Measurements from ENCODE around the gene VWA5B2.

The VWA5B2 gene

GRCh38 chr3:184223946-184224345 lies 5.4 kb upstream of the VWA5B2 start:
- no peak for DNase-seq (ENCODE audit: low read depth in 2 of 3, low spot score in 1 of 3)

DNA sequence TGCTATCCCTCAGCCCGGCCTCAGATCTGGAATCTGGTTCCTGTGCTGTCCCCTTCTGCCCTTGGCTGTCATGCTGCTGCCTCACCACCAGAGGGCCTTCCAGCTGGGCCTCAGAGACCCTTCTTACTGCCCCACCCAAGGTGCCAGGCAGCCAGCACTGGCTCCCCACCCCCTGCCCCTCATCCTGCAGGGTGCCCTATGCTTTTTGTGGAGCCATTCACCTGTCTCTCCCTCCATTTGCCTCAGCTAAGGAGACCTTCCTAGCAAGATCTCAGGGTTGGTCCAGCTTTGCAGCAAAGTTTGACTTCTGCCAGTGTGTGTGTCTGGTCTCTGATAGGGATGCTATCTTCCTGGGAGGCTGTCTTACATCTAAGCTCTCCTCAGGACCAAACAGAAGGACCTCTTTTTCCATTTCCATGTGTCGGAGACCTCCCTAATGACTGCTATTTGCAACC lies 1.9 kb upstream of the VWA5B2 start:
- peak in 2 of 3 donors; percentile 45 to 51 for DNase-seq (ENCODE audit: low read depth in 2 of 3, low spot score in 1 of 3)

- no peak for DNase-seq (ENCODE audit: low read depth in 2 of 3, low spot score in 1 of 3)
Observed at GRCh38 chr3:184228376-184229137, 828 bp upstream of the VWA5B2 start.

DNA sequence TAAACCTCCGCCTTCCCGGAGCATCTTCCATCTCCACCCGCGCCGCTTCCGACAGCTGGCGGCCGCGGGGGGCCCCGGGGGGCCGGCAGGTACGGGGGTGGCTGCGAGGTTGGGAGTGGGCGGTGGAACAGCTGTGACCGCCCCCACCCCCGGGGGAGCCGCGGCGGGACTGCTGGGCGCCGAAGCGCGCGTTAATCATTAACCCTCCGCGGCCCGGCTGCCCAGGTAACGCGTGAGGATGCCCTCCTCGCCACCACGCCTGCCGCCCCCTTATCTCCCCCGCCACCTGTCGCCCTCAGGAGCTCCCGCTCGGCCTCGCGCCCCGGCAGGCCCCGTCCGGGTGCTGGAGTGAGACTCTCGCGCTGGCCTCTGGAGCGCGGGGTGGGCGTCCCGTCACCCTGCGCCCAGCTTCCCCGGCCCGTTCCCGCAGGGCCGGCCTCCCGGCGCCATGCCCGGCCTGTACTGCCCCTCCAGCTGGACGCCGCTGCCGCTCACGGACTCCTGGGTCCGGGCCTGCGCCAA lies 757 bp downstream of the VWA5B2 start:
- no peak for DNase-seq (ENCODE audit: low read depth in 2 of 3, low spot score in 1 of 3)

GRCh38 chr3:184230603-184231528 lies 1.5 kb downstream of the VWA5B2 start:
- no peak for DNase-seq (ENCODE audit: low read depth in 2 of 3, low spot score in 1 of 3)

GRCh38 chr3:184231671-184232070 lies 2.3 kb downstream of the VWA5B2 start:
- no peak for DNase-seq (ENCODE audit: low read depth in 2 of 3, low spot score in 1 of 3)

- DNase-seq (ENCODE audit: low read depth in 2 of 3, low spot score in 1 of 3), result no peak
Observed at GRCh38 chr3:184233127-184233843, 3.9 kb downstream of the VWA5B2 start.

DNA sequence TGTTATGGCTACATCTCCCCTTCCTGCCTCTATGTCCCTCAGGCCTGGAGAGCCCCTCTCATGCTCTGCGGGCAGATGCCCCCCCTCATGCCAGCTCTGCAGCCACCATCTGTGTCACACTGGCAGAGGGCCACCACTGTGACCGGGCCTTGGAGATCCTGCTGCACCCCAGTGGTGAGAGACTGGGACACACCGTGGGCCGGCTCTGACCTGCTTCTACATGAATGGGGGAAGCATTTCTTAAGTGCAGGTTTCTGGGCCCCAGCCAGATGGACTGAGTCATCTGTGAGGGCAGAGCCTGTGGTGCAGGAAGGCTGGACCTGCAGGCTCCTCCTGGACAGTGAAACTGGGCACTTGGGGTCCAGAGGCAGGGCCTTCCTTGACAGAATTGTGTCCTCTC lies 4.8 kb downstream of the VWA5B2 start:
- no peak for DNase-seq (ENCODE audit: low read depth in 2 of 3, low spot score in 1 of 3)

GRCh38 chr3:184234671-184235380 lies 5.4 kb downstream of the VWA5B2 start:
- no peak for DNase-seq (ENCODE audit: low read depth in 2 of 3, low spot score in 1 of 3)

DNA sequence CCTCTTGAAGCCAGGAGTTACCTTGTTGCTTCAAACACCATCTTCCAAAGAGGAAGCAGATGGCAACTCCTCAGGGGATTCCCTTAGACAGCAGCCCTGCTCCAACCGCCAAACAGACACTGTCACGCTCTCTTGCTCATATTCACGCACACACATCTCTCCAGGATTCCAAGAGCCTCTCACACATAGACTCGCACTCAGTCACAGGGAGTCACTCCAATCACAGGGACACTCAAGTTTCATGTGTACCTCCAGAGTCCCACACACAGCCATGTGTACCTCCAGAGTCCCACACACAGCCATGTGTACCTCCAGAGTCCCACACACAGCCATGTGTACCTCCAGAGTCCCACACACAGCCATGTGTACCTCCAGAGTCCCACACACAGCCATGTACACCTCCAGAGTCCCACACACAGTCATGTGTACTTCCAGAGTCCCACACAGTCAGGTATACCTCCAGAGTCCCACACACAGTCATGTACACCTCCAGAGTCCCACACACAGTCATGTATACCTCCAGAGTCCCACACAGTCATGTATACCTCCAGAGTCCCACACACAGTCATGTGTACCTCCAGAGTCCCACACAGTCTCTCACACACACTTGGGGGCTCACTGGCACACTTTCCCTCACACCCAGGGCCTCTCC lies 6.1 kb downstream of the VWA5B2 start:
- no peak for DNase-seq (ENCODE audit: low read depth in 2 of 3, low spot score in 1 of 3)

GRCh38 chr3:184236033-184236410 lies 6.6 kb downstream of the VWA5B2 start:
- no peak for DNase-seq (ENCODE audit: low read depth in 2 of 3, low spot score in 1 of 3)

- no peak for DNase-seq (ENCODE audit: low read depth in 2 of 3, low spot score in 1 of 3)
Observed at GRCh38 chr3:184236636-184237035, 7.3 kb downstream of the VWA5B2 start.

GRCh38 chr3:184237211-184237610 lies 7.8 kb downstream of the VWA5B2 start:
- no peak for DNase-seq (ENCODE audit: low read depth in 2 of 3, low spot score in 1 of 3)

DNA sequence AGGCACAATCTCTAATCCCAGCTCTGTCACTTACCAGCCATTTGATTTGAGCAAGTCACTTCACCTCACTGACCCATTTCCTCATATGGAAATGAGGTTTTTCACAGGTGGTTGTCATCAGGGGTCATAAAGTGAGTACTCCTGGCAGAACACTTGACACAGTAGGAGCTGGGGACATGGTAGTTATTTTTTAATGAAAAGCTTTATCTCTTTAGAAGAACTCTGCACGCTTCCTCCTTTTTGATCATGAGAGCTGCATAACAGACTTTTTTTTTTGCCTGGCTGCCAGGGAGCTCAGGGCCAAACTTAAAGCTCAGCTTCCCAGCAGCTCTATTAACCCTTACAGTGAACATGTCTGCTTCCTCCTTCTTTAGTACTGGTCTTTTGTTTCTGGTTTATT lies 8.4 kb downstream of the VWA5B2 start:
- no peak for DNase-seq (ENCODE audit: low read depth in 2 of 3, low spot score in 1 of 3)

DNA sequence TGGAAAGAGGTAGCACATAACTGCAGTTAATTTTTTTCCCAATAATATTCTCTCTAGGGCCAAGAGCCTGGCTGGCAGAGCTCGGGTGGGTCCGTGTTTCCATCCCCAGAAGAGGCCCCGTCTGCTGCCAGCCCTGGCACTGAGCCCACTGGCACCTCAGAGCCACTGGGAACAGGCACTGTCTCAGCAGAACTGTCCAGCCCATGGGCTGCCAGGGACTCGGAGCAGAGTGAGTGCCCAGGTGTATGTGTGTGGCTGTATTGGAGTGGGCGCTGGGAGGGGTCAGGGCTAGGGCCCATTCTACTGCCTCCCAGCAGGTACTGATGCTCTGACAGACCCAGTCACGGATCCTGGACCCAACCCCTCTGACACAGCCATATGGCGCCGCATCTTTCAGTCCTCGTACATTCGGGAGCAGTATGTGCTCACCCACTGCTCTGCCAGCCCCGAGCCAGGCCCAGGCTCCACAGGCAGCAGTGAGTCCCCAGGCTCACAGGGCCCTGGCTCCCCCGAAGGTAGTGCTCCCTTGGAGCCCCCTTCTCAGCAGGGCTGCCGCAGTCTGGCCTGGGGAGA lies 8.9 kb downstream of the VWA5B2 start:
- no peak for DNase-seq (ENCODE audit: low read depth in 2 of 3, low spot score in 1 of 3)

GRCh38 chr3:184239221-184239620 lies 9.8 kb downstream of the VWA5B2 start:
- DNase-seq (ENCODE audit: low read depth in 2 of 3, low spot score in 1 of 3), result no peak

- DNase-seq (ENCODE audit: low read depth in 2 of 3, low spot score in 1 of 3), result no peak
Observed at GRCh38 chr3:184239708-184240107, 10.3 kb downstream of the VWA5B2 start.

DNA sequence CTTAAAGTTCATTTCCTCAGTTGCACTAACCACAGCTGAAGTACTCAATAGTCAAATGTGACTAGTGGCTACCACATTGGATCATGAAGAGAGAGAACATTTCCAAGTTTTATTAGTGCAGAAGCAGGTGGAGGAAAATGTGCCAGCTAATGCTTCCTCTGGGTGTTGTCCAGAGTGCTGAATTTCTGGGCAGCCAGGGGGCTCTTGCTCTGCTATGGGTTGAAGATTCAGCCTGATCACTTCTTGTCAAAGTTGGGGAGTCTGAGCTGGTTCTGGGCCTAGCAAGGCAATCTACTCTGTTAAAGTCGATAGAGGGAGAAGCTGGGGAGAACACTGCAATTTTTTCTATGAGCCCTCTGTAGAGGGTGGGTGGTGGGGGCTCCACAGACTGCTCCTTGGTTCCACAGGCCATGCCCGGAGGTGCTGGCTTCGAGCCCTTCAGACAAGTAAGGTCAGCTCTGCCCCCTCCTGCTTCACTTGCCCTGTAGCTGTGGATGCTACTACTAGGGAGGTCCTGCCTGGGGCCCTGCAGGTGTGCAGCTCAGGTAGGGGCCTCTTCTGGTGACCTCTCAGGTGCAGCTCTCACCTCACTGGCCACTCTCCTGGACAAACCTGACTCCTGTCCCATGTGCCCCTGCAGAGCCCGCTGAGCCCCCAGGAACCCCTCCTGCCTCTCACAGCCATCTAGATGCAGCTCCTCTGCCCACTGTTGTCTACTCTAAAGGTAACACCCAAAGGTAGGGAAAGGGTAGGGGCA lies 11.2 kb downstream of the VWA5B2 start:
- no peak for DNase-seq (ENCODE audit: low read depth in 2 of 3, low spot score in 1 of 3)

DNA sequence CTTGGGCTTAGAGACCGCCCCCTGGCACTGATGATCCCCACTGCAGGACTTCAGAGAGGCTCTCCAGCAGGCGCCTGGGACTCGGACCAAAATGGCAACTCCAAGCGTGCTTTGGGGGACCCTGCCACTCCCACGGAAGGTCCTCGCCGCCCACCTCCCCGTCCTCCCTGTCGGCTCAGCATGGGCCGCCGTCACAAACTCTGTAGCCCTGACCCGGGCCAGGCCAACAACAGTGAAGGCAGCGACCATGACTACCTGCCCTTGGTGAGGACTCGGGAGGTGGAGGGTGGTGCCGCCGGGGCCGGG lies 11.7 kb downstream of the VWA5B2 start:
- DNase-seq (ENCODE audit: low read depth in 2 of 3, low spot score in 1 of 3), result no peak
